Stomach (tissue), 9 donors: ENCODE data around the gene RET. TPM values are rescaled to one million over a fixed set of nuclear protein-coding genes. Genes with fewer than 3 reads are reported as not detected.
A peak's percentile ranks its signal among the peaks of the same experiment; 100 is the strongest.

Experiments
- DNase-seq, 2 donors: peaks; one replicate each; pipeline versions ENCODE4 v3.0.0 to v3.0.0-alpha.2; 2013 to 2019
- H3K27ac ChIP-seq, 5 donors: fragments of 200-600 bp in 4 of 5; sonication (generic) in 4 of 5; one replicate each; pipeline ENCODE4 v1.5.1; 2013 to 2019; ENCODE audit warnings: mild to moderate bottlenecking in 1 of 5, moderate library complexity in 1 of 5
- H3K27me3 ChIP-seq, 3 donors: fragments of 200-600 bp; sonication (generic); one replicate each; pipeline ENCODE4 v1.5.1; 2017 to 2019; ENCODE audit warnings: mixed run types in 1 of 3
- H3K36me3 ChIP-seq, 4 donors: fragments of 200-600 bp; sonication (generic); 1 replicate in 3 of 4; 2 replicates in 1 of 4; pipeline ENCODE4 v1.5.1; 2016 to 2019
- H3K4me1 ChIP-seq, 4 donors: fragments of 200-600 bp; sonication (generic); one replicate each; pipeline ENCODE4 v1.5.1; 2016 to 2019
- H3K4me3 ChIP-seq, 4 donors: fragments of 200-600 bp; sonication (generic) in 3 of 4; one replicate each; pipeline ENCODE4 v1.5.1; 2016 to 2019; ENCODE audit warnings: mild to moderate bottlenecking in 1 of 4
- H3K9me3 ChIP-seq, 4 donors: fragments of 200-600 bp; sonication (generic); one replicate each; pipeline ENCODE4 v1.5.1; 2016 to 2019
- EP300 ChIP-seq: sonication (generic); formaldehyde crosslinking; IDR thresholded peaks from one replicate; pipeline ENCODE4 v1.6.1; 2017; ENCODE audit warnings: antibody characterized with exemption
- POLR2A ChIP-seq, 4 donors: fragments of 450-650 bp; IDR thresholded peaks; one replicate each; pipeline ENCODE4 v1.6.1; 2016; ENCODE audit warnings: antibody characterized with exemption in 4 of 4, control low read depth in 2 of 4, mild to moderate bottlenecking in 1 of 4, moderate library complexity in 1 of 4
- POLR2AphosphoS5 ChIP-seq, 3 donors: sonication (generic); formaldehyde crosslinking; IDR thresholded peaks; one replicate each; pipeline ENCODE4 v1.6.1; 2016; ENCODE audit warnings: antibody characterized with exemption in 3 of 3
- WGBS, 5 donors: extraction: QIAGEN DNeasy Blood & Tissue Kit in 3 of 5; methylation state at CpG; one replicate each; pipeline versions ENCODE4 v1.1.5 to v1.1.7; 2013 to 2018; 5-methylcytosine and 5-hydroxymethylcytosine counted together
- intact Hi-C: fragments of 100-400 bp; cut with DNase I; formaldehyde crosslinking; loops from one replicate; pipeline ENCODE4 v1.15.1; 2023; ENCODE audit warnings: low total_unique reads
- polyA plus RNA-seq, 3 donors: library from polyadenylated mRNA; stranded (reverse); fragments of 200-250 nt; gene quantifications; one replicate each; pipeline ENCODE4 v1.2.3, GENCODE V29; 2013
- total RNA-seq, 5 donors: library from RNA; depleted of rRNA; stranded (reverse); fragments of >200 nt; gene quantifications; one replicate each; pipeline versions ENCODE4 v1.1.0 to v1.2.3, GENCODE V29; 2014 to 2016
- TF ChIP-seq, protein P1 (sequence below), 7 experiments: fragments of 450-650 bp in 4 of 7; fragments of 200-600 bp in 3 of 7; sonication (generic) in 3 of 7; IDR thresholded peaks; one replicate each; pipeline ENCODE4 v1.5.1; 2016 to 2019; ENCODE audit warnings: antibody characterized with exemption in 7 of 7, control low read depth in 2 of 7, mild to moderate bottlenecking in 1 of 7
- donor health status: healthy with polysubstance abuse.
- donor health status: Bipolar disorder and iron deficiency.
- donor health status: healthy.

RET gene
- total and polyA plus RNA-seq, 8 donors, result 0.31 to 9.8 (median 2.5) TPM; not detected in 2

DNA sequence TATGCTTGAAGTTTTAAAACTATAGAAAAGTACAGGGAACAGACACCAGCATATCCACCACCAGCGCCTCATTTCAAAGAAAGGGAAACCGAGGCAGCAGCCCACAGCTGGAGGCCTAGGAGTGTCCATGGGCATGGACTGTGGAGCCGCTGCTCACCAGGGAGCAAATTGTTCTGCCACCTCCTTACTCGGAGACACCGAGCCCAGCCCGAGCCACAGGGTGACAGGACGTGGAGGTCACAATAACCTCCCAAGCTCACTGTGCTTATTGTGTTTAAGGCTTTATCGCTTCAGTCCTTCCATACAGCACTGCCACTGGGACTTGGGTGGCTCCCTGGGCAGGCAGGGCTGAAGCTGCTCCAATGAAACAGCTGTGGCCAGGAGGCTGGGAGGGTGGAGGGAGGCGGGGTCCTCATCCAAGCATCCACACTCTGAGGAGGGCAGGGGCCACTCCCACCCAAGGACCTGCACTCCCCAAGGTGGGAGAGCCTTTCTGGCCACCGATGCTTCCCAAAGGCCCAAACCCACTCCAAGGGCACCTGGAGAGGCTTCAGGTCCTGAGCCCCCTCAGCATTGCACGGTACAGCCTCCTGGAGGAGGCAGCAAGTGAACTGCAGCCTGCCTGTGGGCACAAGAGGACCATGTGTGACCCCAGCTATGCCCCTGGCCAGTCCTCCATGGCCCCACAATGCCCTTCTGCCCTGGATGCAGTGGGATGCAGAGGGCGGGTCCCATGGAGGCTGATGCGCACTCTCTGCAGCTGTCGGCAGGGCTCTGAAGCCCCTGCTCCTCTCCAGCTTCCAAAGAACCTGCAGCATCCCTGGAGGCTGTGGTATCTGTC is 38.7 kb upstream of the RET start:
- no peaks in the 10 kb centered on the region for H3K36me3 ChIP-seq
- intact Hi-C loops, result no loop called here
- H3K4me1 ChIP-seq, result no peaks in the 10 kb centered on the region
- no peaks in the 10 kb centered on the region for H3K27me3 ChIP-seq
- H3K9me3 ChIP-seq, result peaks cover 0 to 8% (median 1%) of the 10 kb centered on the region in 4 donors
- no peak overlapping the region for H3K27ac ChIP-seq
- no peak for DNase-seq
- 74 to 81% (median 77%) methylated on average over 11 to 14 of the region's 14 CpGs for WGBS, 5 donors
- H3K4me3 ChIP-seq, result no peak overlapping the region
- TF ChIP-seq POLR2AphosphoS5 (IDR thresholded peaks at IDR 0.05) (no peak), POLR2A (IDR thresholded peaks at IDR 0.05) (no peak), EP300 (no peak)
- TF ChIP-seq, protein P1, sequence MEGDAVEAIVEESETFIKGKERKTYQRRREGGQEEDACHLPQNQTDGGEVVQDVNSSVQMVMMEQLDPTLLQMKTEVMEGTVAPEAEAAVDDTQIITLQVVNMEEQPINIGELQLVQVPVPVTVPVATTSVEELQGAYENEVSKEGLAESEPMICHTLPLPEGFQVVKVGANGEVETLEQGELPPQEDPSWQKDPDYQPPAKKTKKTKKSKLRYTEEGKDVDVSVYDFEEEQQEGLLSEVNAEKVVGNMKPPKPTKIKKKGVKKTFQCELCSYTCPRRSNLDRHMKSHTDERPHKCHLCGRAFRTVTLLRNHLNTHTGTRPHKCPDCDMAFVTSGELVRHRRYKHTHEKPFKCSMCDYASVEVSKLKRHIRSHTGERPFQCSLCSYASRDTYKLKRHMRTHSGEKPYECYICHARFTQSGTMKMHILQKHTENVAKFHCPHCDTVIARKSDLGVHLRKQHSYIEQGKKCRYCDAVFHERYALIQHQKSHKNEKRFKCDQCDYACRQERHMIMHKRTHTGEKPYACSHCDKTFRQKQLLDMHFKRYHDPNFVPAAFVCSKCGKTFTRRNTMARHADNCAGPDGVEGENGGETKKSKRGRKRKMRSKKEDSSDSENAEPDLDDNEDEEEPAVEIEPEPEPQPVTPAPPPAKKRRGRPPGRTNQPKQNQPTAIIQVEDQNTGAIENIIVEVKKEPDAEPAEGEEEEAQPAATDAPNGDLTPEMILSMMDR (IDR thresholded peaks at IDR 0.05), result no peak

DNA sequence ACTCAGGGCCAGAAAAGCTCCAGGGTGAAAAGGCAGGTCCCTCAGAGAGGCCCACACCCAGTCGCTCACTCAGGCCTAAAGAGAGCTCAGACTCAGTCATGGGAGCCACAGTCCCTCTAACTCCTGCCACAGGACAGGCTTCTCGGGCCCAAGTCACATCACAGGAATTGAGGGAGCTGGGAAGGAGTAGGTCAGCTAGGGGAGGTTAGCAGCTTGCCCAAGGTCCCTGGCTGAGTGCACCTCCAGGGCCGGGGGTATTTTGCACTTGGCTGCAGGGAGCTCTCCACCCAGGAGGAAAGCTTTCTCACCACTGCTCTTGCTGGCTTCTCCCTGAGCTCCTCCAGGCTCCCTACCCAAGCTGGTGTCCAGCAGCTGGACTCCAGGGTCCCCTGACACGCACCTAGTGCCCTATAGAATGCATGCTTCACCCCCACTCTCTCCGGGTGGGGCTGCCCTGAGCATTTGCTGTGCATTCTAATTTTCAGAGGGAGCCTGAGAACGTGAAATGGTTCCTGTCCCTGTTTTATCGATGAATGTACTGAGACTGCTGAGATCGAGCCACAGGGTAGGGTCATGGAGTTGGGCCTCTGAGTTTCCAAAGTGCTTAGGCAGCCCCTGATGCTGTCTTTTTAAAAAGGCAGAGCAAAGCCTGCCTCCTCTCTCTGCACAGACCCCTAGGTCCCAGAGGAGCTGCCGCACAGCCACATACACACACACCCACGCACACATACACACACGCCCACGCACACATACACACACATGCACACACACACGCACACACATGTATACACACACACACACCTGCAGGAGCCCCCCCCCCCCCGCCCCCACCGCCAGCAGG is 37.9 kb upstream of the RET start:
- no peak for DNase-seq
- Histone ChIP-seq H3K4me3 (no peak overlapping the region), H3K36me3 (no peaks in the 10 kb centered on the region), H3K27me3 (no peaks in the 10 kb centered on the region), H3K27ac (no peak overlapping the region), H3K4me1 (no peaks in the 10 kb centered on the region), H3K9me3 (no peaks in the 10 kb centered on the region)
- 69 to 79% (median 76%) methylated on average over 11 to 15 of the region's 15 CpGs for WGBS, 5 donors
- intact Hi-C loops, result no loop called here
- TF ChIP-seq POLR2A (IDR thresholded peaks at IDR 0.05), result no peak
- TF ChIP-seq POLR2AphosphoS5 (IDR thresholded peaks at IDR 0.05), result no peak
- no peak for TF ChIP-seq EP300
- TF ChIP-seq, protein P1 (IDR thresholded peaks at IDR 0.05), result no peak

GRCh38 chr10:43039624-43040481 is 37.0 kb upstream of the RET start:
- intact Hi-C loops, result no loop called here
- no peak overlapping the region for H3K4me3 ChIP-seq
- WGBS, 5 donors, result 80 to 91% (median 85%) methylated on average over 7 to 21 of the region's 21 CpGs
- H3K4me1 ChIP-seq, result no peaks in the 10 kb centered on the region
- DNase-seq, result peak; percentile 20 to 39
- H3K9me3 ChIP-seq, result no peaks in the 10 kb centered on the region
- no peaks in the 10 kb centered on the region for H3K27me3 ChIP-seq
- TF ChIP-seq, protein P1 (IDR thresholded peaks at IDR 0.05), result no peak
- no peak for TF ChIP-seq POLR2AphosphoS5 (IDR thresholded peaks at IDR 0.05)
- no peak for TF ChIP-seq EP300
- no peak for TF ChIP-seq POLR2A (IDR thresholded peaks at IDR 0.05)
- H3K36me3 ChIP-seq, result no peaks in the 10 kb centered on the region
- H3K27ac ChIP-seq, result no peak overlapping the region
